GM03348 (cell line): ENCODE data around the gene STAB1.
"Not testable (repeated sequence)": the region's sequence is repeated elsewhere in the genome, so short reads cannot be mapped to it uniquely, and the experiment has no call there.

Experiments used
- DNase-seq: peaks from one replicate; pipeline ENCODE4 v3.0.0; 2012; ENCODE audit warnings: low spot score

Gene STAB1

GRCh38 chr3:52524752-52525679 lies 29.9 kb downstream of the STAB1 start:
- DNase-seq: no peak

GRCh38 chr3:52525680-52526561 lies 30.8 kb downstream of the STAB1 start:
- DNase-seq: no peak

- not testable (repeated sequence) for DNase-seq
Observed at GRCh38 chr3:52526671-52527038, 31.5 kb downstream of the STAB1 start.

- DNase-seq: no peak
Observed at GRCh38 chr3:52527039-52527731, 32.0 kb downstream of the STAB1 start.

GRCh38 chr3:52527732-52528585 lies 32.8 kb downstream of the STAB1 start:
- DNase-seq: no peak

GRCh38 chr3:52528586-52529375 lies 33.6 kb downstream of the STAB1 start:
- DNase-seq: no peak

- peak; percentile 51 for DNase-seq
Observed at GRCh38 chr3:52529376-52530333, 34.5 kb downstream of the STAB1 start.

GRCh38 chr3:52530918-52531826 lies 36.0 kb downstream of the STAB1 start:
- DNase-seq: no peak

- DNase-seq: no peak
Observed at GRCh38 chr3:52531860-52532516, 36.9 kb downstream of the STAB1 start.

GRCh38 chr3:52532517-52532837 lies 37.3 kb downstream of the STAB1 start:
- peak; percentile 46 for DNase-seq

- DNase-seq: peak; percentile 70
Observed at GRCh38 chr3:52532838-52533622, 37.9 kb downstream of the STAB1 start.

GRCh38 chr3:52533623-52534280 lies 38.6 kb downstream of the STAB1 start, which contains the start of gene NT5DC2:
TSS of gene NT5DC2 (minus strand) at chr3:52533857. CDS start at chr3:52533737, 120 bp downstream.
- DNase-seq: peak; percentile 99

- peak; percentile 55 for DNase-seq
Observed at GRCh38 chr3:52534281-52535183, 39.4 kb downstream of the STAB1 start.

- no peak for DNase-seq
Observed at GRCh38 chr3:52535411-52536111, 40.4 kb downstream of the STAB1 start.

GRCh38 chr3:52536112-52536368 lies 40.9 kb downstream of the STAB1 start:
- DNase-seq: no peak
